ENCODE data around the gene PER1.

DNA sequence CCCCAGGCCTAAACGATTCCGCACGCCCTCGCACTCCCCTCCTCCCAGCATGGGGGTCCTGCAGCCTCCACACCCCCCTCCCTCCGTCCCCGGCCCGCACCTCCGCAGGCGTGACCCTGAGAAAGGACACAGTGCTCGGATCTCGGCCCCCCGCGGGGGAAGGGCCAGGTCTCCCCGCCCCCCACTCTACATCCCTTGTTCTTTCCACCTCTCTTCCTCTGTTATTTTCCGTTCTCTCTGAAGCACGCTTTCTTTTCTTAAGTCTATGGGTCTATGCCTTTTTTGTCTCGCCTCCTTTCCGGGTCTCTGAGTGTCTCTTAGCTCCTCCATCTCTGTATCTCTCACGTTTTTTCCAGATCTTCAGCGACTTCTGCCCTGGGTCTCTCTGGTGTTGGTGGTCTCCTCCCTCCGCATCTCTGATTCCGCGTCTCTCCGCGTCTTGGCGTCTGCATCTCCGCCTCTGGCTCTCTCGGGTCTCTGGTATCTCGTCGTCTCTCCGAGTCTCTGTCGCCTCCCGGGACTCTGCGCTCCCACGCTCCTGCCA, 26.2 kb downstream of the PER1 start:
- TF ChIP-seq, protein P1, sequence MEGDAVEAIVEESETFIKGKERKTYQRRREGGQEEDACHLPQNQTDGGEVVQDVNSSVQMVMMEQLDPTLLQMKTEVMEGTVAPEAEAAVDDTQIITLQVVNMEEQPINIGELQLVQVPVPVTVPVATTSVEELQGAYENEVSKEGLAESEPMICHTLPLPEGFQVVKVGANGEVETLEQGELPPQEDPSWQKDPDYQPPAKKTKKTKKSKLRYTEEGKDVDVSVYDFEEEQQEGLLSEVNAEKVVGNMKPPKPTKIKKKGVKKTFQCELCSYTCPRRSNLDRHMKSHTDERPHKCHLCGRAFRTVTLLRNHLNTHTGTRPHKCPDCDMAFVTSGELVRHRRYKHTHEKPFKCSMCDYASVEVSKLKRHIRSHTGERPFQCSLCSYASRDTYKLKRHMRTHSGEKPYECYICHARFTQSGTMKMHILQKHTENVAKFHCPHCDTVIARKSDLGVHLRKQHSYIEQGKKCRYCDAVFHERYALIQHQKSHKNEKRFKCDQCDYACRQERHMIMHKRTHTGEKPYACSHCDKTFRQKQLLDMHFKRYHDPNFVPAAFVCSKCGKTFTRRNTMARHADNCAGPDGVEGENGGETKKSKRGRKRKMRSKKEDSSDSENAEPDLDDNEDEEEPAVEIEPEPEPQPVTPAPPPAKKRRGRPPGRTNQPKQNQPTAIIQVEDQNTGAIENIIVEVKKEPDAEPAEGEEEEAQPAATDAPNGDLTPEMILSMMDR (IDR thresholded peaks at IDR 0.05), result no peak
- no peak for TF ChIP-seq POLR2AphosphoS5 (IDR thresholded peaks at IDR 0.05)

Data from sigmoid colon (tissue), 4 donors.